Thyroid gland (tissue), 4 donors: ENCODE data around the gene SUMO4.
"Not testable (repeated sequence)": the region's sequence is repeated elsewhere in the genome, so short reads cannot be mapped to it uniquely, and the experiment has no call there.

Experiments
- POLR2A ChIP-seq, 2 donors: fragments of 450-650 bp; IDR thresholded peaks; one replicate each; pipeline ENCODE4 v1.6.1; 2017; ENCODE audit warnings: antibody characterized with exemption in 2 of 2, mild to moderate bottlenecking in 2 of 2, moderate library complexity in 1 of 2
- TF ChIP-seq, protein P1 (sequence below), 6 experiments: fragments of 200-600 bp in 3 of 6; fragments of 450-650 bp in 3 of 6; sonication (generic) in 3 of 6; IDR thresholded peaks; one replicate each; pipeline ENCODE4 v1.5.1; 2016 to 2019; ENCODE audit warnings: antibody characterized with exemption in 6 of 6, mild to moderate bottlenecking in 2 of 6, inconsistent platforms in 1 of 6, moderate library complexity in 1 of 6

GRCh38 chr6:149444360-149445094 is 44.5 kb downstream of the SUMO4 start:
- TF ChIP-seq, protein P1, sequence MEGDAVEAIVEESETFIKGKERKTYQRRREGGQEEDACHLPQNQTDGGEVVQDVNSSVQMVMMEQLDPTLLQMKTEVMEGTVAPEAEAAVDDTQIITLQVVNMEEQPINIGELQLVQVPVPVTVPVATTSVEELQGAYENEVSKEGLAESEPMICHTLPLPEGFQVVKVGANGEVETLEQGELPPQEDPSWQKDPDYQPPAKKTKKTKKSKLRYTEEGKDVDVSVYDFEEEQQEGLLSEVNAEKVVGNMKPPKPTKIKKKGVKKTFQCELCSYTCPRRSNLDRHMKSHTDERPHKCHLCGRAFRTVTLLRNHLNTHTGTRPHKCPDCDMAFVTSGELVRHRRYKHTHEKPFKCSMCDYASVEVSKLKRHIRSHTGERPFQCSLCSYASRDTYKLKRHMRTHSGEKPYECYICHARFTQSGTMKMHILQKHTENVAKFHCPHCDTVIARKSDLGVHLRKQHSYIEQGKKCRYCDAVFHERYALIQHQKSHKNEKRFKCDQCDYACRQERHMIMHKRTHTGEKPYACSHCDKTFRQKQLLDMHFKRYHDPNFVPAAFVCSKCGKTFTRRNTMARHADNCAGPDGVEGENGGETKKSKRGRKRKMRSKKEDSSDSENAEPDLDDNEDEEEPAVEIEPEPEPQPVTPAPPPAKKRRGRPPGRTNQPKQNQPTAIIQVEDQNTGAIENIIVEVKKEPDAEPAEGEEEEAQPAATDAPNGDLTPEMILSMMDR (IDR thresholded peaks at IDR 0.05), result not testable (repeated sequence)
- TF ChIP-seq POLR2A (IDR thresholded peaks at IDR 0.05), result not testable (repeated sequence)
